GM21717 (cell line): ENCODE measurements around the gene KRT13.

ENCODE experiments used
- ATAC-seq: cut with Tn5 transposase; IDR thresholded peaks from one replicate; pipeline ENCODE4 v1.9.1; 2021; ENCODE audit warnings: mild to moderate bottlenecking, moderate library complexity; ENCODE audit not compliant: unreplicated experiment

Gene KRT13

DNA sequence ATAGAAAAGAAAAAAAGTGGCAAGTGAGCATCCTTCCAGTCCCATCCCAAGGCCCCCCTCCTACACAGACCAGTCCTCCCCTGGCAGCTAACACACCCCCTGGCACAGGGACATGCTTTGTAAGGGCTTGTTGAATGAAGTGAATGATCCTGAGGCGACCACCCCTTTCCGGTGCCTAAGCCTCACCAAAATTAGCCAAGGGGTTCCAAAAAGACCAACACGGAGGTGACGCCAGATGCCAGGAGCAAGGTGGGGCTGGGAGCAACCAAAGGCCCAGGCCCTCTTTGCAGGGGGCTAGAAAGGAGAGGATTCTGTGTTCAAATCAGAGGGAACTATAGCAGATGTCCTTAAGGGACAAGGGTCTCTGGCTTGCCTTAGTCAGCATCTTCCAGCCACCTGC, 30.0 kb downstream of the KRT13 start:
- no peak for ATAC-seq

DNA sequence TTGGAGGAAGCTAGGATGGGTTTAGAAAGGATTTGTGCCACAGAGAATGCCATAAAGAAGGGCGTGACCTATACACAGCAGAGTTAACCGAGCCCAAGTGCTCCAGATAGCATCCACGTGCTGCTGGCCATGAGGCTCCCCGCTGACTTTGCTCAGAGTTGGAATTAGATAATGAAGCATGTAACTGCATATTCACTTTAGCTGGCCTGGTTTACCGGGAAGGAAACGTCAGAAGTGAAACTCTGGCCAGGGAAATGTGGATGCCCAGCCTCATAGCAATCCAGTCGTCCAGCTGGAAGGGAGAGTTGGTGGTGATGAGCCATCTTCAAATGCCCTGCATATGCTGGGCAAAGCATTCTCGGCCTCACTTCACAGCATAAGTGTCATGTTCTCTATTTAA, 30.5 kb downstream of the KRT13 start:
- no peak for ATAC-seq

DNA sequence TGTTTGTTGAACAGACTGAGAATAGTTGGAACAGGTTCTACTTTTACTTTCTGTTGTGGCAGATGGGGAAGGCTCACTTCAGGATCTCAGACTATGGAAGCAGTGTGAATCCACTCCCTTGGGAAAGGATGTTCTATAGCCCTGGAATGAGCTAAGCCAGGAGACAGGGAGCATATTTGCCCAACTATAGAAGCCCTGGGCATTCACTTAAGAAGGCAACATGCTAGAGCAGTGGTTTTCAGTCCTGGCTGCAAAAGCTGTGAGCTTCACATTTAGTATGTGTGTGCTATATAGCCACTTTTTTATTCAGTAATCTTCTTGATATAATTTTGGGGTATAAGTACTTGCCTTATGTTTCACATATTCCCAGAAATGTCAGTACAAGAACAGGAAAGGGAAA, 37.1 kb downstream of the KRT13 start:
- no peak for ATAC-seq

DNA sequence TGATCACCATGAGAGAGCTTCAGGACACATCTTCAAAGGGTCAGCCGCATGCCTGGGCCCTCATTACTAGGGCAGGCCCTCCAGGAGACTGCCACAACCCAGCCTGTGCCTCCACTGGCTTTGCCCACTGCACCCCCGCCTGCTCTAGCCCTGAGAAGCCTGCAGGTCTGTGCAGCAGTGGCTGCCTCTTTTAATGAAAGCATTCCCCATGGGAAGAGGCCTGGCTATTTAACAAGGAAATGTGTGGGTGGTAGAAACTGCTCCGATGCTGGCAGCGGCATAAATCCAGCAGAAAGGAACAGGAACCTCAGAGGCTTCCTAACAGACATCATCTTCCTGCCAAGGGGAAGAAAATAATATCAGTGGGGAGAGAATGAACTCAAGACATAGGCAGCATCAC, 37.9 kb downstream of the KRT13 start:
- ATAC-seq: no peak

DNA sequence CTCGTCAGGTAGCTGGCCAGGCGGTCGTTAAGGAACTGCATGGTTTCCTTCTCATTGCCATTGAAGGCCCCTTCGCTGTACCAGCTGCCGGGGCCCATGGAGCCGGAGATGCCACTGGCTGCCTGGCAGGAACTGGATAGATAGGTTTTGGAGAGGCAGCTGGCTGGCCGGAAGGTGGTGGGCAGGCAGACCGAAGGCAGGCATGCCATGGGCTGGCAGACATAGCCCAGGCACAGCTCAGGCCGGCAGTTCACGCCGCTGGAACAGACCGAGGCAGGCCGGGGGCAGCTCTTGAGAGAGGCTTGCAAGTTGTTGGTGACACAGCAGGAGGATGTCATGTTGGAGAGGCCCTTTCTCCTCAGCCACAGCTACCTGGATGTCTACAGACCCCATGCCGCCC, 38.4 kb downstream of the KRT13 start, which contains the start of gene KRT32:
KRT32 (minus strand) TSS at position 399 of the 400 bp plus-strand sequence; CDS start at position 338, 61 bp downstream.
- ATAC-seq: no peak

DNA sequence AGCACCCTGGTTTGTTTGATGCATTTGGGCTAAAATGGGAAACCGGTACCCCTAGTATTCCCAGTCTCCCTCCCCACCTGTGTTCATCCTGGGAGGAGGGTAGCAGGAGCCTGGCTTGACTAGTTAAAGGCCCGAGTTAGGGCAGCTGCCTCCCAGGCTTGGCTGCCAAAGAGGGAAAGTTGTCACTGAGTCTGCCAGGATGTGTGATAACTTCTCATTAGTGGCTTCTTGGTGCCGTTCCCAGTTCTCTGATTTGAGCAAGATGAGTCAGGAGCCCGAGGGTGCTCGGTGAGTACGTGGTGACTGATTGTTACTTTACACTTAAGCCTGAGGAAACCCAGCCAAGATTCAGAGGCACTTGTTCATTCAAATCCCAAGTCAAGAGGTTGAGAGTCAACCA, 40.7 kb downstream of the KRT13 start:
- no peak for ATAC-seq

DNA sequence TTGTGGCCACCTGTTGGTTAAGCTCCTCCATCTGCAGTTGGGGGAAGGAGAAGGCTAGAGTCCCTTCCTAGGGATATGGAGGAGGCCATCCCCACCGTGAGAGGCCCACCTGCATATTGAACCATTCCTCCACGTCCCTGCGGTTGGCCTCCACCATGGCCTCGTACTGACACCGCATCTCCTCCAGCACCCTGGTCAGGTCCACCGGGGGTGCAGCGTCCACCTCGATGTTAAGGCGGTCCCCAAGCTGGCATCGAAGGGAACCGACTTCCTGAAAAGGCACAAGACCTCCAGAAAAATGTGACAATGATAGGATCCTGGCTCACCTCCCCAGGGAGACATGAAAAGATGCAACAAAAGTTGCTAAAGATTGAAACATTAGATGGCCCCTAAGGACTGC, 41.2 kb downstream of the KRT13 start:
- no peak for ATAC-seq

DNA sequence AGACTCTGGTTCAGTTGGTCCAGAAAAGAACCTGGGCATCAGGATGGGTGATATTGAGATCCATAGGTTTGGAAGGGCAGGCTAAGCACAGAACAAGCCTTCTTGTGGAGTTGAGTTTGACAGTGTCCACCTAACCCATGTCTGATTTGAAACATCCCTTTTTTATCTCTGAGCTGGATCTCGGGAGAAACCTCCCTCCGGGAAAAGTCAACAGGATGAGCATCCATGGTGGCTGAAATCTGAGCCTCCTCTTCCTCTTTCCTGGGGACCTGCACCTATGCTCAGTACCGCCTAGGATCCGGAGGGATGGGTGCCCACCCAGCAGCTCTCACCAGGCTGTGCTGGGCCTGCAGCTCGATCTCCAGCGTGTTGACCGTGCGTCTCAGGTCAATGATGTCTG, 41.7 kb downstream of the KRT13 start:
- no peak for ATAC-seq

DNA sequence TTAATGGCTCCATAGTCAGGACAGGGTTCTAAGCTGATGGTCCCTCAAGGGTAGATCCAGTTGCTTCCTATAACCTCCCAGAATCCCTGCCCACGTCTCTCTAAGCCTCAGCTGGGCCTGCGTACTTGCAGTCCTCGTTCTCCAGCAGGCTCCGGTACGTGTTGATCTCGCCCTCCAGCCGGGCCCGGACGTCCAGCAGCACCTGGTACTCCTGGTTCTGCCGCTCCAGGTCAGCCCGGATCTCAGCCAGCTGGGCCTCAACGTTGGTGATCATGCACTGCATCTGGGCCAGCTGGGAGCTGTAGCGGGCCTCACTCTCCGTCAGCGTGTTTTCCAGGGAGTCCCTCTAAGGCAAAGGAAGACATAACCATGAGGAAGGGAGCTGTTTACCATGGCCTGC, 42.7 kb downstream of the KRT13 start:
- no peak for ATAC-seq

DNA sequence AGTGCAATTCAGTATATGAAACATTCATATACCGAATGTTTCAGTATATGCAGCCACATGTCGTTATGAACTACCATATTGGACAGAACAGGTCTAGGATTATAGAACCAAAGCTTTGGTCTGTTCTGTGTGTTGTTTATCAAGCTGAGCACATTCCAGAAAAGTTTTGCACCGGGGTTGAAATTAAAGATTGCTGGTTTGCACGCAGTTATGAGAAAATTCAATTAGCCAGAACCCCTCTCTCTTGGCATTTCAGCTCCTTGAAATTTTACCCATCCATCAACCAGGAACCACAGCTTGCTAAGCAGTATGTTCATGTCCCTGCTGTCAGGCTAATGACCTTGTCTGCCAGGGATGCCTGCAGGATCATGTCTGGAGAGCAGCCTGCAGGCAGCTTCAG, 47.7 kb downstream of the KRT13 start:
- ATAC-seq: no peak

DNA sequence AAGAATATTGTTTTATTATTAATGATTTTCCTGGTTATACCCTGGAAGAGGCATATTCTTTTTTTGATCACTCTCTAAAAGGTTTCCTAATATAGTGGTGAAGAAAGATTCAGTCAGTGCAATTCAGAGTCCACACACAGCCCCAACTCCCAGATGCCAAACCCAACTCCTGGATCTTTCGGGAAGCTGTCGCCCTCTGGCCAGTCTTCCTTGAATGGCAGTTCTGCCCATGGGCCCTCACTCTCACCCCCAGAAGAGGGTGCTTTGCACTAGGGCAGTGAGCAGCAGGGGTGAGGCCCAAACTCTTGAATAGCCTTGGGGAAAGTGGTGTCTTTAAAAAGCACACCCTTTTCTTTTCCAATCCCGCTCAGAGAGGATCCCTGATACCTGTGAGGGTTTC, 49.2 kb downstream of the KRT13 start:
- ATAC-seq: no peak

DNA sequence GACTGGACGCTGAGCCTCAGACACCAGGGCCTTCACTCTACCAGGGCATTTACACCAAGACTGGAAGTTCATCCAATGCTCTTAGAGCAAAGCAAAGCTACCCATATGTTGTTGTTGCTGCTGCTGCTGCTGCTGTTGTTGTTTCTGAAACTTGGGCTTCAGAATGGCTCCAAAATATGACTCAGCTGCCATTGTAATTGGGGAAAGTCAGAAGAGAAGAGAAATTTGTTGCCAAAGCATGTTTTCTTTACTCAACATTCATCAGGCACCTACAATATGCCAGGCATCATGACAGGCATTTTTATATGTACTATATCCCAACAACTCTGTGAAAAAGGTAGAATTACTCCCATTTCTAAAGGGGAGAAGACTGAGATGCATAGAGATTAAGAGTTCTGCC, 50.2 kb downstream of the KRT13 start:
- ATAC-seq: no peak

DNA sequence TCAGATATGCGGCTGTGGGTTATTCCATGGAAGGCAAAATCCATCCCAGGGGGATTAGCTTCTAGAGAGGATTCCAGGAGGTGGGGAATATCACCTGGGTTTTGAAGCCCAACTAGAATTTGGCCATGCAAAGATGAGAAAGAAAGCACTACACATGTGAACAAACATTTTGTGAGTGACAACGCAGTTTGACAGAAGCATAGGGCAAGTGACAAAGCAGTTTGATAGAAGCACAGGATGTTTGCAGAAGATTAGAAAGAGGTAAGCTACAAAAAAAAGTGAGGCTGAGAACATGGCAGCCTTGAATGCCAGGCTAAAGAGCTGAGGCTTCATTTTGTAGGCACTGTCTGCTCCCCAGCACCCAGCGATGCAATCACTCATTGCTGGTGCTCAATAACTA, 52.3 kb downstream of the KRT13 start:
- ATAC-seq: no peak

DNA sequence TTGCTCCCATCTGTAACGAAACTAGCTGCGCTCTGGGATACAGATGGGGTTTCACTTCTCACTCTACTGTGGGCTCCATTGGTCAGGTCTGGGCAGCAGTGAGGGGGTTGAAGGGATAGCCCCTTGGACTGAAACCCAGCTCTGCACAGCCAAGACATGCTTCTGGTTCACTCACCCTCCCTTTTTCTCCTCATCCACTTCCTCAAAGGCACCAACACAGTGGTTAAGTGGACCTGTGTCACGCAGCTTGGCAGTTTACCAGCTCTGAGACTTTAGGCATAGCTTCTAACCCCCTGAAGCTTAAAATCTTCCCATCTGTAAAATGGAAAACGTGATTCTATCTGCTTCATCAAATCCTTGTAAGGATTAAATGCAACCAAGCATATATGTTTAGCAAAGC, 53.1 kb downstream of the KRT13 start:
- ATAC-seq: no peak

DNA sequence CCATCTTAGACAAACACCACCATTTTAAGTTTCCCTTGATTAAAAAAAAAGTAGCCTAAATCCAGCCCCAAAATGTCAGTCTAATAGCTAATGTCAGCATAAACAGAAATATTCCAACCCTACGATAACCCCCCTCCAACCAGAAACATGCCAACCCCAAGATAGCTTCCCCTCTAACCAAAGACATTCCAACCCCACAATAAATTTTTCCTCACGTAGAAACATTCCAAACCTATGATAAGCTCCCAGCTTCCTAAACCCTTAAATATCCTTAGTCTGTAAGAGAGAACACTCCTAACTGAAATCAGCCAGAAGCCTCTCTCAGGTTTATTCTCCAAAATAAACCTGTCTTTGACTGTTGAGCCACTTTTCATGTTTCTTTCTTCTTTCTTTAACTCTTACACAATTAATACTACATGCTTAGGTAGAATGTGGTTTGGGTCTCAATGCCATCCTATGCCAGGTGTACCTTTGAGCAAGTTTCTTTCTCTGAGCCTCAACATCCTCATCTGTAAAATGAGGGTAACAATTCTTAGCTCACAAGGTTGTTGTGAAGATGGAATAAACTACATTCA, 54.2 kb downstream of the KRT13 start:
- ATAC-seq: no peak
